ENCODE results near the gene CYP1A1. TPM values are rescaled to one million over a fixed set of nuclear protein-coding genes. Genes with fewer than 3 reads are reported as not detected.
A peak's percentile ranks its signal among the peaks of the same experiment; 100 is the strongest.

CYP1A1 gene
- total RNA-seq, 1 donor: not detected

DNA sequence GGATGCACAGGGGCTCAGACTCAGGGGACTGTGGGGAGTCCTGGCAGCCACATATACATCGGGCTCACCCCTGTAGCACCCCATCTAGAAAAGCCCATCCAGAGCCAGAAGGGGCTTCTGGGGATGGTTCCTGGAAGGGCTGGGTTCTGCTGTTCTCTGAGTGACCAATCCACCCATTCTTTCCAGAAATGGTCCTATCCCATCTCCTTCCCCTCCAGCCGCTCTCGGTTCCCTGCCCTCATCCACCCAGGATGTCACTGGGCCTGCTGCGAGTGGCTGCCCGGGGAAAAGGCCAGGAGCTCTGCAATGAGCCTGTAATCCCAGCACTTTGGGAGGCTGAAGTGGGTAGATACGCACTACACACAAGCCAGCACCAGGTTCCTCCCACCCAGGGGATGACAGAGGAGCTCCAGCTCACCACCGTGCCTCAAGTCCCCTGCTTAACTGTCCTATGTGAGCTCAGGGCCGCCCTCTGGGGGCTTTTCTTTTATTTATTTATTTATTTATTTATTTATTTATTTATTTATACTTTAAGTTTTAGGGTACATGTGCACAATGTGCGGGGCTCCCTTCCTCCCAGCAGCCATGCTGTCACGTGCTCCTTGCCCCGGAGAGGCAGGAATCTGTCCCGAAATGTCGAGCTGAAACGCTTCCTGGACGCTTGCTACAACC is 42.9 kb upstream of the CYP1A1 start:
- no peak for DNase-seq (ENCODE audit: low read depth)

DNA sequence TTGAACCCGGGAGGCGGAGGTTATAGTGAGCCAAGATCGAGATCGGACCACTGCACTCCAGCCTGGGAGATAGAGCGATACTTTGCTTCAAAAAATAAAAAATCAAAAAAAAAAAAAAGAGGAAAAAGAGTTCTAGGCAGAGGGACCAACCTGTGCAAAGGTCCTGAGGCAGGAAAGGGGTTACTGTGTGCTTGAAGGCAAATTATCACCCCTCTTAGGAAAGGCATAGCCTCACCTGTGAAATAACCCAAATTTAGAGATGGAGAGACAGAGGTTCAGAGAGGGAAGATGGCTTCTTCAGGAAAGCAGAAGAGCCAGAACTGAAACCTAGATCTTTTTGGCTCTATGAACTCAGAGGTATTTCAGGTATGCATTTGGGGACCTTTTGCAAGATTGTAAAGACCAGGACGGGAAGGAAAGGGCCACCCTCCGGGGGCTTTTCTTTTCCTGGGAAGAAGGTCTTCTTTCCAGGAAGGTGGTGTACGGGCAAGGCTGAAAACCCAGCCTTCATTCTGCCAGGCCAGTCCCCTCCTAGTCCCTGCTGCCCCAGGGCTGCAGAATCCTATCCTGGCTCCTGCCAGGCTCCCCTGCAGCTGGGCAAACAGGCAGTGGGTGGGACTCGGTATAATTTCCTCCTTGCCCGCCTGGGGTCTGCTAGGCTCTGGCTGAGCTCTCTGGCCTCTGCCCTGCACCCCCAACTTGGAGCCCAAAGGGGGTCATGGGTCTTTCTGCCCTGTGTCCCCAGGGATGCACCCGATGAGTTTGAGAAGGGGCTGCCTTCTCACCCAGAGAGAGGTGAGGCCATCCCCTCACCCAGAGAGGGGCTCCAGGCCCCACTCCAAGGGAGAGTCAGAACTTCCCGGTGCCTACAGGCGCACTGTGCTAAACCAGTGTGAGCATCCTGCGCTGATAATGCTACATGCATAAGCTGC is 42.1 kb upstream of the CYP1A1 start:
- DNase-seq (ENCODE audit: low read depth): no peak
- H3K4me3 ChIP-seq (ENCODE audit: low read depth, low read length): no peak overlapping the region
- TF ChIP-seq, protein P1, sequence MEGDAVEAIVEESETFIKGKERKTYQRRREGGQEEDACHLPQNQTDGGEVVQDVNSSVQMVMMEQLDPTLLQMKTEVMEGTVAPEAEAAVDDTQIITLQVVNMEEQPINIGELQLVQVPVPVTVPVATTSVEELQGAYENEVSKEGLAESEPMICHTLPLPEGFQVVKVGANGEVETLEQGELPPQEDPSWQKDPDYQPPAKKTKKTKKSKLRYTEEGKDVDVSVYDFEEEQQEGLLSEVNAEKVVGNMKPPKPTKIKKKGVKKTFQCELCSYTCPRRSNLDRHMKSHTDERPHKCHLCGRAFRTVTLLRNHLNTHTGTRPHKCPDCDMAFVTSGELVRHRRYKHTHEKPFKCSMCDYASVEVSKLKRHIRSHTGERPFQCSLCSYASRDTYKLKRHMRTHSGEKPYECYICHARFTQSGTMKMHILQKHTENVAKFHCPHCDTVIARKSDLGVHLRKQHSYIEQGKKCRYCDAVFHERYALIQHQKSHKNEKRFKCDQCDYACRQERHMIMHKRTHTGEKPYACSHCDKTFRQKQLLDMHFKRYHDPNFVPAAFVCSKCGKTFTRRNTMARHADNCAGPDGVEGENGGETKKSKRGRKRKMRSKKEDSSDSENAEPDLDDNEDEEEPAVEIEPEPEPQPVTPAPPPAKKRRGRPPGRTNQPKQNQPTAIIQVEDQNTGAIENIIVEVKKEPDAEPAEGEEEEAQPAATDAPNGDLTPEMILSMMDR (IDR thresholded peaks at IDR 0.05; ENCODE audit: insufficient read depth, low read depth, low read length): no peak

More for the DNA sequence above, 42.9 kb upstream of the CYP1A1 start:
- TF ChIP-seq, protein P1 (IDR thresholded peaks at IDR 0.05; ENCODE audit: insufficient read depth, low read depth, low read length): no peak
- peak overlapping the region; percentile 23 for H3K4me3 ChIP-seq (ENCODE audit: low read depth, low read length)

DNA sequence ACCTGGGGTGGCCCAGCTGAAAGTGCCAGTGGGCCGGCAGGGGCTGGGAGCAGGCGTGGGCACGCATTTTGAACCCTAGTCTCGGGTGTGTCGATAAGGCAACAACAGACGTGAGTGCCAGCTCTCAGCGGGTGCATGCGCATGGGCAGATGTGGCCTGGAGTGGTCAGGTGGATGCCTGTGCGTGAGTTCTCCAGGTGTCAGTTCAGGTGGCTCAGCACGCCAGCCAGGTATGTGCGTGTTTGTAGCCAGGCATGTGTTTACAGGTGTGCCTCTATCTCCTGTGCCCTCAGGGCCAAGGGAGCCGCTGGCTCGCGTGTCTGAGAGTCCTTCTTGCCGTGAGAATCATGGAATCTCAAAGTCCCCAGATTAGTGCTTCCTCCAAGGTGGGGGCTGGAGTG is 38.1 kb upstream of the CYP1A1 start:
- TF ChIP-seq, protein P1 (IDR thresholded peaks at IDR 0.05; ENCODE audit: insufficient read depth, low read depth, low read length): no peak
- no peak for DNase-seq (ENCODE audit: low read depth)
- H3K4me3 ChIP-seq (ENCODE audit: low read depth, low read length): no peak overlapping the region

DNA sequence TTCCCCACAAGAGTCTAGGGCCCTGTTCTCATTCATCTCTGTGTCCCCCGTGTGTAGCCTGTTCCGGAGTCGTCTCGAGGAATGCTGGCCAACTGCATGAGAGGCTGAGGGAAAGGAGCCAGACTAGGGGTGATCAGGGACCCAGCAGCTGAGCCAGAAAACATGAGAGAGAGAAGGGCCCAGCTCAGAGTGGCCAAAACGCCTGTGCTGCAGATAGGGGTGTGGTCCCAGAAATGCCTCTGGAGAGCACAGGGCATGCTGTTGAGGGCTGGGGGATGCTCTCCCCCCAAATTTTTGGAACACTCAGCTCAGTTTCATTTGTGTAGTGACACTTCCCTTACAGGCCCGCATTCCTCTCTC is 37.4 kb upstream of the CYP1A1 start:
- TF ChIP-seq, protein P1 (IDR thresholded peaks at IDR 0.05; ENCODE audit: insufficient read depth, low read depth, low read length): no peak
- no peak overlapping the region for H3K4me3 ChIP-seq (ENCODE audit: low read depth, low read length)
- DNase-seq (ENCODE audit: low read depth): no peak

DNA sequence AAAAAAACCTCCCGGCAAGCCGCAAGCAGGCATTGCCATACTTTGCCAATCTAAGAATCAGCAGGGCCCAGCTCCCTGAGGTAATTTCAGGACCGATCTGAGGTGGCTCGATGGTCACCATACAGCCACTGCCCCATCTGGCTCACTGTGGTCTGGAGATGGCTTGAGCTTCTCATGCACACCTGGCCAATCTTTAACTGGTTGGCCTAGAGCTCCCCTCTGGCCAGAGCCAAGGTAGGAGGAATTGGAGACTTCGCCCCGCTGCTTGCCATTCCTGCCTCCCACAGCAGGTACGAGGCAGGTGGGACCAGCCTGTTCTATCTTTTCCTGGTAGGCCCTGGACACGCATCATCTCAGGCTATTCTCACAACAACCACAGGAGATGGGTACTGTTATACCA is 33.4 kb upstream of the CYP1A1 start:
- H3K4me3 ChIP-seq (ENCODE audit: low read depth, low read length): no peak overlapping the region
- TF ChIP-seq, protein P1 (IDR thresholded peaks at IDR 0.05; ENCODE audit: insufficient read depth, low read depth, low read length): no peak
- no peak for DNase-seq (ENCODE audit: low read depth)

DNA sequence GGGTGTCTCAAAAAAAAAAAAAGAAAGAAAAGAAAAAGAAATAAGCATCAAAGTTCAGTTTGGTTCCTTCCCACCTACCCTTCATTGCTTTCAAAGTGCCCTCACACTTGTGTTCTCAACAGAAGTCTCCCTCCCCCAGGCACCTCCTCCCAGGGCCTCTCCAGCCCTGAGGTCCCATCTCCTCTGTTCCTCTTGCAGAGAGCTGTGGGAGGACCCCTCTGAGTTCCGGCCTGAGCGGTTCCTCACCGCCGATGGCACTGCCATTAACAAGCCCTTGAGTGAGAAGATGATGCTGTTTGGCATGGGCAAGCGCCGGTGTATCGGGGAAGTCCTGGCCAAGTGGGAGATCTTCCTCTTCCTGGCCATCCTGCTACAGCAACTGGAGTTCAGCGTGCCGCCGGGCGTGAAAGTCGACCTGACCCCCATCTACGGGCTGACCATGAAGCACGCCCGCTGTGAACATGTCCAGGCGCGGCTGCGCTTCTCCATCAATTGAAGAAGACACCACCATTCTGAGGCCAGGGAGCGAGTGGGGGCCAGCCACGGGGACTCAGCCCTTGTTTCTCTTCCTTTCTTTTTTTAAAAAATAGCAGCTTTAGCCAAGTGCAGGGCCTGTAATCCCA is 29.4 kb upstream of the CYP1A1 start:
- TF ChIP-seq, protein P1 (IDR thresholded peaks at IDR 0.05; ENCODE audit: insufficient read depth, low read depth, low read length): no peak

More for the DNA sequence above, 29.4 kb upstream of the CYP1A1 start:
- no peak for DNase-seq (ENCODE audit: low read depth)
- H3K4me3 ChIP-seq (ENCODE audit: low read depth, low read length): no peak overlapping the region

Measured in fibroblast of villous mesenchyme (primary cell).